K562 (cell line): ENCODE measurements around the gene ERICH6. TPM values are rescaled to one million over a fixed set of nuclear protein-coding genes. Genes with fewer than 3 reads are reported as not detected.

ENCODE experiments used
- CEBPG ChIP-seq, 3 experiments: fragments of 200-800 bp in 1 of 3; sonication (Bioruptor generic) in 1 of 3; sonication (generic) in 1 of 3; formaldehyde crosslinking in 1 of 3; IDR thresholded peaks in 2 of 3; conservative IDR thresholded peaks in 1 of 3; 2 replicates each; pipeline versions ENCODE4 v1.6.1 to v1.8.0; 2016 to 2022; ENCODE audit warnings: missing compliant biosample characterization in 2 of 3, missing genetic modification characterization in 2 of 3, mild to moderate bottlenecking in 1 of 3, missing genetic modification reagents in 1 of 3
- RBM39 ChIP-seq: fragments of 200-400 bp; formaldehyde crosslinking; optimal IDR thresholded peaks from 2 replicates; pipeline ENCODE3; 2018; ENCODE audit warnings: low read depth, low read length
- polyA plus RNA-seq, 8 experiments: library from polyadenylated mRNA; depleted of rRNA in 4 of 8; stranded (reverse) in 5 of 8; unstranded in 3 of 8; fragments of >200 nt; fragmentation: Nextera tagmentation in 2 of 8; fragmentation: Illumina TruSeq in 1 of 8; extraction: Ambion mirVana in 2 of 8; extraction: Trizol in 1 of 8; gene quantifications; 2 replicates each; pipeline versions ENCODE4 v1.2.1 to v1.2.3, GENCODE V29; 2011 to 2014; ENCODE audit warnings: inconsistent platforms in 1 of 8, missing spikeins in 1 of 8
- total RNA-seq, 7 experiments: library from RNA; depleted of rRNA in 6 of 7; stranded (reverse); fragments of >200 nt in 6 of 7; fragmentation: Illumina TruSeq in 2 of 7; extraction: Trizol in 2 of 7; gene quantifications; 2 replicates each; pipeline versions ENCODE4 v1.2.1 to v1.2.3, GENCODE V29; 2011 to 2021; ENCODE audit warnings: low replicate concordance in 1 of 7
- TF ChIP-seq, protein P1 (sequence below): fragments of 200-800 bp; sonication (Bioruptor generic); IDR thresholded peaks from 2 replicates; pipeline ENCODE4 v1.6.1; 2016; ENCODE audit warnings: missing genetic modification characterization, missing compliant biosample characterization

Gene ERICH6
- total and polyA plus RNA-seq, 9 of the 15 experiments (the other 6 are each of a cell fraction or from before 2014, with no cell fraction given): not detected

DNA sequence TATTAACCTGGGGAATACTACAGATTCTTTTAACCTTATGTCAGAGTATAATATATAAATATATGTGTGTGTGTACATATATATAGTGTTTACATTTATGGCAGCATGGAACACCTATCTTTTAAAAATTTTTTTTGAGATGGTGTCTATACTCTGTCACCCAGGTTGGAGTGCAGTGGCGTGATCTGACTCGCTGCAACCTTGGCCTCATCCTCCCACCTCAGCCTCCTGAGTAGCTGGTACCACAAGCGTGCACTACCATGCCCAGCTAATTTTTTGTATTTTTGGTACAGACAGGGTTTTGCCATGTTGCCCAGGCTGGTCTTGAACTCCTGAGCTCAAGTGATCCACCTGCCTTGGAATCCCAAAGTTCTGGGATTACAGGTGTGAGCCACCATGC, 18.5 kb upstream of the ERICH6 start (continued):
- TF ChIP-seq, protein P1, sequence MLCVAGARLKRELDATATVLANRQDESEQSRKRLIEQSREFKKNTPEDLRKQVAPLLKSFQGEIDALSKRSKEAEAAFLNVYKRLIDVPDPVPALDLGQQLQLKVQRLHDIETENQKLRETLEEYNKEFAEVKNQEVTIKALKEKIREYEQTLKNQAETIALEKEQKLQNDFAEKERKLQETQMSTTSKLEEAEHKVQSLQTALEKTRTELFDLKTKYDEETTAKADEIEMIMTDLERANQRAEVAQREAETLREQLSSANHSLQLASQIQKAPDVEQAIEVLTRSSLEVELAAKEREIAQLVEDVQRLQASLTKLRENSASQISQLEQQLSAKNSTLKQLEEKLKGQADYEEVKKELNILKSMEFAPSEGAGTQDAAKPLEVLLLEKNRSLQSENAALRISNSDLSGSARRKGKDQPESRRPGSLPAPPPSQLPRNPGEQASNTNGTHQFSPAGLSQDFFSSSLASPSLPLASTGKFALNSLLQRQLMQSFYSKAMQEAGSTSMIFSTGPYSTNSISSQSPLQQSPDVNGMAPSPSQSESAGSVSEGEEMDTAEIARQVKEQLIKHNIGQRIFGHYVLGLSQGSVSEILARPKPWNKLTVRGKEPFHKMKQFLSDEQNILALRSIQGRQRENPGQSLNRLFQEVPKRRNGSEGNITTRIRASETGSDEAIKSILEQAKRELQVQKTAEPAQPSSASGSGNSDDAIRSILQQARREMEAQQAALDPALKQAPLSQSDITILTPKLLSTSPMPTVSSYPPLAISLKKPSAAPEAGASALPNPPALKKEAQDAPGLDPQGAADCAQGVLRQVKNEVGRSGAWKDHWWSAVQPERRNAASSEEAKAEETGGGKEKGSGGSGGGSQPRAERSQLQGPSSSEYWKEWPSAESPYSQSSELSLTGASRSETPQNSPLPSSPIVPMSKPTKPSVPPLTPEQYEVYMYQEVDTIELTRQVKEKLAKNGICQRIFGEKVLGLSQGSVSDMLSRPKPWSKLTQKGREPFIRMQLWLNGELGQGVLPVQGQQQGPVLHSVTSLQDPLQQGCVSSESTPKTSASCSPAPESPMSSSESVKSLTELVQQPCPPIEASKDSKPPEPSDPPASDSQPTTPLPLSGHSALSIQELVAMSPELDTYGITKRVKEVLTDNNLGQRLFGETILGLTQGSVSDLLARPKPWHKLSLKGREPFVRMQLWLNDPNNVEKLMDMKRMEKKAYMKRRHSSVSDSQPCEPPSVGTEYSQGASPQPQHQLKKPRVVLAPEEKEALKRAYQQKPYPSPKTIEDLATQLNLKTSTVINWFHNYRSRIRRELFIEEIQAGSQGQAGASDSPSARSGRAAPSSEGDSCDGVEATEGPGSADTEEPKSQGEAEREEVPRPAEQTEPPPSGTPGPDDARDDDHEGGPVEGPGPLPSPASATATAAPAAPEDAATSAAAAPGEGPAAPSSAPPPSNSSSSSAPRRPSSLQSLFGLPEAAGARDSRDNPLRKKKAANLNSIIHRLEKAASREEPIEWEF (CRISPR knock-in tag): no peak
- TF ChIP-seq RBM39: no peak
- no peak for TF ChIP-seq CEBPG (CRISPR knock-in tag; IDR thresholded peaks at IDR 0.05)
- no peak for TF ChIP-seq CEBPG (tag; conservative IDR thresholded peaks at IDR 0.05 in 1 of 2, IDR thresholded peaks at IDR 0.05 in 1 of 2)
